ENCODE measurements around the gene GAD1. TPM values are rescaled to one million over a fixed set of nuclear protein-coding genes. Genes with fewer than 3 reads are reported as not detected.
A peak's percentile ranks its signal among the peaks of the same experiment; 100 is the strongest.

GAD1 gene
- total RNA-seq, 1 donor from 2014 or later: 3.9 TPM

GRCh38 chr2:170846314-170846713, 29.6 kb downstream of the GAD1 start:
- peak; percentile 63 for DNase-seq

- no peak for DNase-seq
Observed at GRCh38 chr2:170847716-170848115, 31.0 kb downstream of the GAD1 start.

GRCh38 chr2:170848587-170848986, 31.9 kb downstream of the GAD1 start:
- no peak for DNase-seq

DNA sequence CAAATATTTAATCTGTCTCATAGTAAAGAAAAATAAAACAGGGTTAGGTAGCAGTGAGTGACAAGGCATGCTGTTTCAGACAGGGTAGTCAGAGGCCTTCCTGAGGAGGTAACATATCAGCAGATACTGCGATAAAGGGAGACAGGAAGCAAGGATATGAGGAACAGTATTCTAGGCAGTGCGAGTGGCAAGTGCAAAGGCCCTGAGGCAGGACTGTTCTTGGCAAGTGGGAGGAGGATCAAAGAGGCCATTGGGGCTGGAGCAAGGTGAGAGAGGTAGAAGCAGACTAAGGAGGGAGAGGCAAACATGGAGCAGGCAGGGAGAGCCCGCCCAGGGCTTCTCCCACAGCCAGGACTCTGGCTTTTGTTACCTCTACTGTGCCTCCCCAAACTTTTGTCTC, 33.6 kb downstream of the GAD1 start:
- DNase-seq: no peak

DNA sequence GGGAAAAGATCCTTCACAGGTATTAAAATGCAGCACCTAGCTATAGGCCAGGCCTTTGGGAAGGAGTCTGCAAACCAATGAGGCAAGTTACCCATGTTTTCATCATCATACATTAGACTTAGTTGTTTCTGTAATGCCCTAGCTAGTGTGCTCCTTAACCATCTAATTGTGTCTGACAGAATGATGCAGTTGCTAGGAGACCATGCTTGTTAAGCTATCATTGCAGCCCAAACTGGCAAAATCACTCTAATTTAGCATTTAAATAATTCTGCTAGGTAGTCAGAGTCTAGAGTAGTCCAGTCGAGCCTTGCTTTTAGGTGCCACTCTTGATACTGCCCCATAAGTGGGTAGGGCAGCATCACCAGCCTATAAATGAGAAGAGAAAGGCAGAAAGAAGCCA, 34.9 kb downstream of the GAD1 start:
- no peak for DNase-seq

- no peak for DNase-seq
Observed at GRCh38 chr2:170856066-170856465, 39.4 kb downstream of the GAD1 start.

- DNase-seq: no peak
Observed at GRCh38 chr2:170862286-170862902, 45.7 kb downstream of the GAD1 start.

GRCh38 chr2:170863087-170863486, 46.4 kb downstream of the GAD1 start:
- DNase-seq: no peak

GRCh38 chr2:170869036-170869435, 52.3 kb downstream of the GAD1 start:
- DNase-seq: no peak

DNA sequence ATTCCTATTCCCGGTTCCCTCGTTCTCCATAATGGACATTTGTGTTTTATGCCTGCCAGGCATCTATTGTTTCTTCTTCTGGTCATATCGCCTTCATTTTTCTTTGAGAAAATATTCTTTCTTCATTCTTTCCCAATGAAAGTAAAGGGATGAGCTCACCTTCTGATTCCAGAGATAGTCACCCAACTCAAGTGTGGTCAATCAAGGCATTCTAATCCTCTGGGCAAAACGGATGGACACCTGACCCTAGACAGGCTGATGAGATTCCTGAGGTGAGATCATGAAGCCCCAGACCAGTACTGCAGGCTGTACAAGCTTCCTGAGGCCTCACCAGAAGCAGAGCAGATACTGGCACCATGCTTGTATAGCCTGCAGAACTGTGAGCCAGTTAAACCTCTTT, 52.8 kb downstream of the GAD1 start:
- no peak for DNase-seq

GRCh38 chr2:170873035-170873692, 56.5 kb downstream of the GAD1 start:
- peak; percentile 86 for DNase-seq

DNA sequence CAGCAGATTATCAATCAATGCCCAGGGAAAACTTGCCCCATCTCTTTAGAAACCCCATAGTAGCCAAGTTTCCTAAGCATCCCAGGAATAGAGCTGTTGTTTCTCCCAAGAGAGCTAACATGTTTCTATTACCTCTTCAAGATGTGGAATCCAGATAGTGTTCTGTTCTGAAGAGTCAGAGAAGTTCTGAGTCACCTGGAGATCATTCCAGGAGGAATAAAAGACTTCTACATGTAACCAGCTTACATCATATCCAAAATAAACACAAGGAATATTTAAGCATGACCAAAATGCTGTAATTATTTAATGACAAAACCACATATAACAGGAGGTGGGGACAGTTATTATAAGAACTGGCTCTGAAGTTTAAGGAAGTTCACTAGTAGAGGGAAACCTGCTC, 61.4 kb downstream of the GAD1 start:
- no peak for DNase-seq

DNA sequence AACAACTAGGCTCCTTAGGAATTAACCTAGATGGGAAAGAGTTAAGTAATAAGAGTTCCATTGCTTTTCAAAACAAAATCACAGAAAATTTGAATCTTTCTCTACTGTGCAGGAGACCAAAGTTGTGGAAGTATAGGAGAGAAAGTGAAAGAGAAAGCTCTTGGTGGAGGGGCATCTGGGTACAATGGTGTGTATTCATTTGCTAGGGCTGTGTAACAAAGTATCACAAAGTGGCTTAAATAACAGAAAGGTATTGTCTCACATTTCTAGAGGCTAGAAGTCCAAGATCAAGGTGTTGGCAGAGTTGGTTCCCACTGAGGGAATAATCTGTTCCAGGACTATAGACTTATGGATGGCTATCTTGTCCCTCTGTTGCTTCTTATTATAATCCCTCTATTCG, 61.8 kb downstream of the GAD1 start:
- DNase-seq: no peak

- DNase-seq: no peak
Observed at GRCh38 chr2:170881840-170882239, 65.2 kb downstream of the GAD1 start.

- no peak for DNase-seq
Observed at GRCh38 chr2:170882758-170883157, 66.1 kb downstream of the GAD1 start.

GRCh38 chr2:170883683-170884082, 67.0 kb downstream of the GAD1 start:
- no peak for DNase-seq

DNA sequence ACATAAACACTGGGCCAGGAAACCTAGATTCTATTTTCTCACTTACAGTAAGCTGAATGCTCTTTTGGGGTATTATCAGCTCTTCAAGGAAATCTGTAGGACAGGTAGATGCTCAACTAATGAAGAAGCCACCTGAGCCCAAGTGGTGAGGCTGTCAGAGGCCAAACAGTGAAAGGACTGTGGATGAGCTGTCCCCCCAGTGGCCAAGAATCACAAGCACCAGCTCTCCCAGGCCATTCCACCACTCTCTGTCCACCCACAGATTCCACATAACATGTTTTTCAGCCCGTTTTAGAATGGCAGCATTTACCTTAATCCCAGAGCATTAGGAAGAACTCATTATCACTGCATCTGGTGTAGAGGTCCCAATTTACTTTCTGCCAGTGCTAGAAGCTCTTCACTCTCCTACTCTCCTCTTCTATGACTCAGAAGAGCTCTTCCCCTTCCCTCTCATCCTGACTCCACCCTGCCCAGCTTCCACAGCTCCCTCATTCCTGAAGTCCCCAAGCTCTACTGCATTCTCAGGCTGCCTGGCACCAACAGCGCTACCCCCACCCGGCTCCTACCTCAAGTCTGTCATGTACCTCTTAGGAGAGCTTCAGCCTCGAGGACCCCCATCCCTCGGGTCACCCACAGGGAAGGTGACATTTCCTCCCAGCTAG, 68.6 kb downstream of the GAD1 start:
- DNase-seq: no peak

GRCh38 chr2:170886386-170886785, 69.7 kb downstream of the GAD1 start:
- no peak for DNase-seq

DNA sequence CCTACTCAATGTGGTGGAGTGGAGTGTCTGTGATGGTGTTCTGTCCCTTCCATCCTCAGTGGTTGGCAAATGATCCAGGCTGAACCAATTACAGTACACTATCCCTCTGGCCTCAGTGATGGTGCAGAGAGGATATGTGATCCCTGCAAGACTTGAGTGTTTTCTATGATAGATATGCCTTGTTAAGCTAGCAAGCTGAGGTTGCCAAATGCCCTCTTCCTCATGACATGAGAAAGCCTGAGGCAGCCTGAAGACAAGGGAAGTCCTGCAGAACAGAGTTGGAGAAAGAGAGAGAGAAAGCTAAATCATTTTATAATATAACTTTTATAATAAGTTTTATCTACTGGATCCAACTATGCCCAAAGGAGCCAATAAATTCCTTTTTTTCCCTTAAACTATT, 70.8 kb downstream of the GAD1 start:
- no peak for DNase-seq

DNA sequence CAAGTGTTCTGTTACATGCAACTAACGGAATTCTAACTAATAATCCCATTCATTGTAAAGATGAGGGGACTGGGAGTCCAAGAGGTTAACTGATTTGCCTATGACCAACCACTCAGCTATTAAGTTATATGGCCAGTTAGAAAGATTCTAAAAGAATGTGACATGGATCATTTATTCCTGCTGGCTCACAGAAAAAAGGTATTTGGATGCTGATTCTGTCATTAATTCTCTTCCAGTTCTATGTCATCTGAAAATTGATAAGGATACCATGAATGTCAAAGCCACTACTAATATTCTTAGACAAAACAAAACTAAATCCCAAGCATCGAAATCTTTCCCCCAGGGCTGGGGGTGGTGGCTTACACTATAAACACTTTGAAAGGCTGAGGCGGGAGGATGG, 71.2 kb downstream of the GAD1 start:
- no peak for DNase-seq

GRCh38 chr2:170891893-170892292, 75.2 kb downstream of the GAD1 start:
- no peak for DNase-seq

DNA sequence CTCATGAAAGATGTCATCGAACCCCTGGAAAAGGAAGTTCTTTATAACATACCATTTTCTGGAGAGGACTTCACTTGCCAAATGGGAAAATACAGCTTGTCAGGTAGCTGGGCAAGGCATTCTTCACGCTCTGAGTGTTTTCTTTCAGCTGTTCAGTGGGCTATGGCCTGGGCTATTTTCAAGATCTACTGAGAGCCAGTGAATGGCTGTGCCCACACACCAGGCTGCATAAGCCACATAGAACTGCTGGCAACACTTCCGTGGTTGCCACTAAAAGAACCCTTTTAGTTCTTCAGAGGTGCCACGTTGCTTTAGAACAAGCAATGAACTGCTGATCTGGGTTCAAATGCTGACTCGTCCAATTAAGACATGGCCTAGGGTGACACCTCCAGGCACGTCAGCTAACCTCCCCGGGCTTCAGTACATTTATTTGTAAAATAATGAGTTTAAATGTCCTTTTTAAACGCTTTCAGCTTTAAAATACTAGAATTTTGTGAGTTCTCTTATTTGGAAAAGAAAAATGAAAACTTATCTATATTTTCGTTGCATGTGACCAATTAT, 75.8 kb downstream of the GAD1 start:
- no peak for DNase-seq

GRCh38 chr2:170895023-170895757, 78.5 kb downstream of the GAD1 start:
- DNase-seq: peak; percentile 10

All from tongue (tissue), 2 donors.